Heart right ventricle (tissue), 12 donors: ENCODE measurements around the gene PPM1F. TPM values are rescaled to one million over a fixed set of nuclear protein-coding genes. Genes with fewer than 3 reads are reported as not detected.

Experiments
- polyA plus RNA-seq, 2 donors: library from polyadenylated mRNA; stranded (reverse); fragments of 200-250 nt; gene quantifications; one replicate each; pipeline ENCODE4 v1.2.3, GENCODE V29; 2013
- total RNA-seq, 10 donors: library from RNA; stranded (reverse); fragmentation: NEBNext Ultra II Directional in 3 of 10; extraction: Animal tissue kit (Norgen Biotek cat#: 25700) in 3 of 10; gene quantifications; one replicate each; pipeline versions ENCODE4 v1.2.1 to v1.2.4, GENCODE V29; 2021 to 2023
- donor health status: ischemic (EF 13 %, LVEDD 7.1; RV severe dilation, severe dysfunction).
- donor health status: healthy with polysubstance abuse.
- donor health status: DM: no; HTN: yes; CAD: no.
- donor health status: DM: no; HTN: no; CAD: no.
- donor health status: ischemic (EF 25% LVEDD 6.9; RV normal size, moderate dysfunction).
- donor health status: ischemic (EF 25% LVEDD 5.7; RV mildly dilated, moderate dysfunction).
- donor health status: healthy.
- donor health status: nonischemic (EF 11% LVEDD 7.7; RV severe dilation, severe dysfunction).
- donor health status: DM: yes; HTN: yes; CAD: no.
- donor health status: PGD.
- donor health status: ischemic (EF 29% LVEDD 5.4; RV normal size, mild dysfunction).
- donor health status: nonischemic (EF 23%, LVEDD 6.1; RV moderate dilation, normal function).

Gene PPM1F
- total and polyA plus RNA-seq, 12 donors = 11.8 to 31.4 (median 18.1) TPM

Other genes starting within 250 kb of the PPM1F start
- gene YPEL1, start 217.1 kb downstream of the PPM1F start, total RNA-seq = 10 to 100 TPM in 3 of 10 donors, 1 to 10 TPM in 7; 1.5 to 14.6 (median 8.0) TPM
- gene YPEL1, start 217.1 kb downstream of the PPM1F start, polyA plus RNA-seq = 1 to 10 TPM; 1.7 to 4.2 TPM
- gene MAPK1, start 85.2 kb downstream of the PPM1F start, total RNA-seq = 100 to 1,000 TPM in 6 of 10 donors, 10 to 100 TPM in 4; 85.4 to 124 (median 105) TPM
- gene MAPK1, start 85.2 kb downstream of the PPM1F start, polyA plus RNA-seq = 10 to 100 TPM in 1 of 2 donors, 1 to 10 TPM in 1; 8.3 to 14.7 TPM
- 10 to 100 TPM in 7 of 10 donors, 1 to 10 TPM in 3; 8.4 to 18.4 (median 10.8) TPM for gene TOP3B, start 29.9 kb upstream of the PPM1F start, total RNA-seq
- 10 to 100 TPM in 1 of 2 donors, 1 to 10 TPM in 1; 7.8 to 20.0 TPM for gene TOP3B, start 29.9 kb upstream of the PPM1F start, polyA plus RNA-seq